Activated naive CD4-positive, alpha-beta T cell treated with anti-CD3 and anti-CD28 coated beads, Interleukin-2, amount 50 U/mL, for 72 hours (primary cell): ENCODE results near the gene RNF133. TPM values are rescaled to one million over a fixed set of nuclear protein-coding genes. Genes with fewer than 3 reads are reported as not detected.
"Not testable (repeated sequence)": the region's sequence is repeated elsewhere in the genome, so short reads cannot be mapped to it uniquely, and the experiment has no call there.

Experiments
- ATAC-seq, 2 donors: fragments of 150-1000 bp; cut with Tn5 transposase; 2 replicates each; pipeline ENCODE4 v1.10.0; 2021; ENCODE audit warnings: mild to moderate bottlenecking in 2 of 2, moderate library complexity in 2 of 2
- DNase-seq, 2 donors: peaks; one replicate each; pipeline ENCODE4 v3.0.0; 2021 to 2022; ENCODE audit warnings: low spot score in 2 of 2
- H3K27ac Mint-ChIP-seq, 2 donors: one replicate each; pipeline ENCODE4 v1.8.0; 2022; ENCODE audit warnings: mild to moderate bottlenecking in 2 of 2, mixed read lengths in 2 of 2
- H3K36me3 Mint-ChIP-seq, 2 donors: one replicate each; pipeline ENCODE4 v1.8.0; 2022; ENCODE audit warnings: mixed read lengths in 2 of 2
- H3K9me3 Mint-ChIP-seq, 2 donors: one replicate each; pipeline ENCODE4 v1.8.0; 2022; ENCODE audit warnings: mixed read lengths in 2 of 2
- total RNA-seq, 2 donors: library from RNA; stranded (reverse); gene quantifications; one replicate each; pipeline ENCODE4 v1.2.3, GENCODE V29; 2022

Gene RNF133
- total RNA-seq, 2 donors from 2014 or later = not detected

DNA sequence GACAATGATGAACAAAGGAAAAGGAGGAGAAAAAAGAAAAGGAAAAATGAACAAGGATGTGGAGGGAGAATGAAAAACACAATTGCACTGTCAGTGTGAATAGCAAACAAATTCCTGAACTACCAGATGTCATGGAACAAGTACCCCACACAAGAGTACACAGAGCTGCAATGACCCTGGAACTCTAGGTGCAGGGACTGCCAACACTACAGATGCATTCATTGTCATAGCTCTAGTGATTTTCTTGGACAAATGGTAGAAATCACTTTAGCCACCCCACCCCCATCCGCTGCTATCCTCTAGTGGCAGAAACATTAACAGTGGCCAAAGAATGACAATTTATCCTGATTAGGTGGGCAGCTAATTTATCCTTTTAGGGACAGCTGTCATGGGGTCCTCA, 3.1 kb downstream of the RNF133 start:
- peaks cover 6 to 7% of the 10 kb centered on the region in 2 donors for H3K36me3 Mint-ChIP-seq
- H3K27ac Mint-ChIP-seq = no peak overlapping the region
- ATAC-seq (no peak), DNase-seq (no peak)
- peaks cover 19 to 22% of the 10 kb centered on the region in 2 donors for H3K9me3 Mint-ChIP-seq

DNA sequence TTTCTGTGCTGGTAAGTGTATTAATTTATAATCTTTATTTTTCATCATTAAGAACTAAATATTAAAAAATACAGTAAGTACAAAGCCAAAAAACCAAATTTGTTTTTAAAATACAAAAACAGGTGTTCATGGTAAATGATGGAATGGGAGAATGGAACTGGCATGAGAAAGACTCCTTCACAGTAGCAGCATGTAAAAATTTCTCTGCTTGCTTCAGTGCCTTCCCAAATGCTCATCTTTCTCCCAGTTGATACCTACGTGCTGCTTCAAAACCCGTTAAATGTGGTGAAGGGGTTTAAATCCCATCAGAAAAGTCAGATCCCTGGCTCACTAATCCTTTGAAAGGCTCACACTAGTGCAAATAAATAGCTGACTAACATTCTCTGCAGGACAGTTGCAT, 4.2 kb downstream of the RNF133 start:
- Mint-ChIP-seq H3K36me3 (peaks cover 6 to 7% of the 10 kb centered on the region in 2 donors), H3K9me3 (peaks cover 19 to 28% of the 10 kb centered on the region in 2 donors), H3K27ac (no peak overlapping the region)
- DNase-seq (no peak), ATAC-seq (no peak)

DNA sequence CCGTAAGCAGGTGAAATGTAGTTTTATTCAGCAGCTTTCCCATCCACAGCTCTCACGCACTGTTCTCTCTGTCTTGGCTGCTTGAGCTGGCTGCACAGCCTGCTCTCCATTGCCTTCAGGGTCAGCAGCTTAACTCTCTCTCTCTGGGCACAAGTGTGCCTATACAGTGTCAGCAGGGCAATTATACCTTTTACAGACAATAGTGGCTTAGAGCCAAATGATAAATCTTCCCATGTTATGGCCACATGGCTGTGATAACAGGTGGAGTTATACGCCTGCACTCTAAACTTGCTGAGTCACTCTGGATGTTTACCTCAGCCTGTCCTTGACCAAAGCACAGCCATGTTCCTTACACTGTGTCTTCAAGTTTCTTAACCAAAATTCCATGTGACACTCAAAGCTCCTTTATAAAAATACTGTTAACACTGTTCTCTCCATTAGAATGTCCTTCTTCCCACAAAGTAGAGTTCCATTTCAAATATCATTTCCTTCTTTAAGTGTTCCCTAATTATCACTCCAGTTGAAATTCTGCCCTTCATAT, 6.1 kb downstream of the RNF133 start:
- DNase-seq = no peak
- Mint-ChIP-seq H3K9me3 (peaks cover 12 to 25% of the 10 kb centered on the region in 2 donors), H3K36me3 (peaks cover 6 to 7% of the 10 kb centered on the region in 2 donors), H3K27ac (no peak overlapping the region)
- ATAC-seq = no peak

DNA sequence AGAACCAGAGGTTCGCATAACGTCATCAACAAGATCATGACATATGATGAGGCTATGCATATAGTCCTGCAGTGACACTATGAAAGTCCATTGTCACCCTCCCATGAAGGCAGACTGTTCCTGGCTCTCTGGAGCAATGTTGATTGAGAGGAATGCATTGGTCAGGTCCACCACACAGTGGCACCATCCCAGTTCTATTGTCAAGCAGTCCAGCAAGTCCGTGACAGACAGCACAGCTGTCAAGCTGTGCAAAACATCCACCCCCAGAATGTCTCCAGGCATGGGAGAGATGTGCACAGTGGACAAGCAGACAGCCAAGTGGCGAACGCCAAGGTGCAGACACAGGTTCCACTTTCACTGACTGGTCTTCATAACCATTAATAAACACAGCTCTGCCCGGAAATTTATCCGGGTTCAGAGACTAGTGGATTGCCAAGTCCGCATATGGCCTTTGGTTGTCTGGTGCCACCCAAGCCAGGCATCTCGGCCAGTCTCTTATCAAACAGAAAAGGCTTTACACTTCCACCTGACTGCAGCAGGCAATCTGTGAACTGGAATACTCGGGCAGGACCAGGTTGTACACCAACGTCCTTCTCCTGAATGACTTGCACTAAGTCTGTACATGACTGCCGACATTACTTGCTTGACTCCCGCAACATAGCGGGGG, 7.2 kb downstream of the RNF133 start:
- ATAC-seq (no peak), DNase-seq (no peak)
- H3K27ac Mint-ChIP-seq = no peak overlapping the region
- peaks cover 6 to 7% of the 10 kb centered on the region in 2 donors for H3K36me3 Mint-ChIP-seq
- H3K9me3 Mint-ChIP-seq = peaks cover 12 to 25% of the 10 kb centered on the region in 2 donors

DNA sequence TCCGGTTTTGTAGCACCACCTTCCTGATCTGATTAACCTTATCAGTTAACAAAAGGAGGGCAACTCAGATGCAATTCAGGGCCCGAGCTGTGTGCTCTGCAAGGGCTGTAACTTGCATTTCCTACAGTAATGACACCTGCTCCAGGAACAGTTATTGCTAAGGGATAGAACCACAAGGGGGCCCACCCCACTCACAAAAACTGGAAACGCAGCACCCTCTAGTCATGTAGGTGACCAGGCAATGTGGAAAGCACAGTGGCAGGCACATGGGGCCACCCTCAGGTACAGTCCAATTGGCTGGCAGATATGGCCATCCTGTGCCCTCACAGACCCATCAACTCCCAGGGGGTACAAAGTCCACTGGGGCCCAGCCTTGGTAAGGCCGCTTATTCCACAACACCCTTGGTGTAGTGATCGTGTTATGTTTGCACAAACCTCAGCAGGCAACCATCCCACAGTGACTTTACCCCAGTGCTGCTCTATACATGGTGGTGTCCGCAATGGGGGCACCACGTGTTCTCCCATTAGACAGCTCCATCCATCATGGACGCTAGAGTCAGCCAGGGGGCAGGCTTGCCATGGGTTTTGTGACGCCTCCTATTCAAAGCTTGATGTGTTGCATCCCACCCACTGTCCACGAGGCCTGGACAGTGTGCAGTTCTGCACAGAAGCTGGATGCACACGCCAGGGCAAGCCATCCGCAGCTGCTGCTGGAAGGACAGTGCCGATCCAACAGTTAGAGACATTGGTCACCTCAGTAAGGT, 9.4 kb downstream of the RNF133 start:
- DNase-seq (no peak), ATAC-seq (no peak)
- Mint-ChIP-seq H3K36me3 (peaks cover 6 to 7% of the 10 kb centered on the region in 2 donors), H3K27ac (no peak overlapping the region), H3K9me3 (peaks cover 17 to 25% of the 10 kb centered on the region in 2 donors)

DNA sequence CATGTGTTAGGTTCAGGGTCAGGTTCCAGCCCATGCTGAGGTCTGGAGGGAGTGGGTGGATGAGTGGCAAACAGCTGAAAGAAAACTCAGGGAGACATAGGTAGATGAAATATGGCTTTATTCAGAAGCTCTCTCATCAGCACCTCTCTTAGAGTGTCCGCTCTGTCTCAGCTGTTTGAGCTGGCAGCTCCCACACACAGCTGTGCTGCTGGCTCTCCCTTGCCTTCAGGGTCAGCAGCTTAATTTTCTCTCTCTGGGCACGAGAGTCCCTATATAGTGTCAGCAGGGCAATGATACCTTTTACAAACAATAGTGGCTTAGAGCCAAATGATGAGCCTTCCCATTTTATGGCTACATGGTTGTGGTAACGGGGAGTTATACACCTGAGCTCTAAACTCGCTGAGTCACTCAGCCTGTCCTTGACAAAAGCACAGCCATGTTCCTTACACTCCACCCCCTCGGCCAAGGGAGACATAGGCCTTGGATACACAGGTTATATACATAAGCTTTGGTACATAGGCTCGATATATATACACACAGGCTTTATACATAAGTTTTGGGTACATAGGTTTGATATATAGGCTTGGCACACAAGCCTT, 10.4 kb downstream of the RNF133 start:
- no peak overlapping the region for H3K27ac Mint-ChIP-seq
- H3K36me3 Mint-ChIP-seq = peaks cover 6 to 7% of the 10 kb centered on the region in 2 donors
- DNase-seq (no peak), ATAC-seq (no peak)
- peaks cover 11 to 20% of the 10 kb centered on the region in 2 donors for H3K9me3 Mint-ChIP-seq

DNA sequence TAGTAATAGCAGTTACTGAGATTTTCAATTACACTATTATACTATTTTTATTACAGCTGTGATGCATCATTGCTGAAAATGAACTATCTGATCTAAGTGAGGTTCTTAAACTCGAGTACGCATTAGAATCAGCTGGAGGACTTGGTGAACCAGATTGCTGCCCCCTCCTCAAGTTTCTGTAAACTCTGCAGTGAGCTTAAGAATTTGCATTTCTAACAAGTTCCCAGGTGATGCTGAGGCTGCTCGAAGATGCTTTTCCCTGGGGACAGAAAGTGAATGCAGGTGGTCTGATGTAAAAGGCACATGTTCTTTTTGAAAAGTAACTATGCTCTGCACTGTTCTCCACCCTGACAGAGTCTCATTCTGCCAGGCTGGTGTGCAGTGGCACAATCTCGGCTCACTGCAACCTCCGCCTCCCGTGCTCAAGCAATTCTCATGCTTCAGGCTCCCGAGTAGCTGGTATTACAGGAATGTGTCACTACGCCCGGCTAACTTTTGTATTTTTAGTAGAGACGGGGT, 12.5 kb downstream of the RNF133 start:
- Mint-ChIP-seq H3K27ac (no peak overlapping the region), H3K36me3 (no peaks in the 10 kb centered on the region), H3K9me3 (peaks cover 6 to 17% of the 10 kb centered on the region in 2 donors)
- ATAC-seq (no peak), DNase-seq (no peak)

DNA sequence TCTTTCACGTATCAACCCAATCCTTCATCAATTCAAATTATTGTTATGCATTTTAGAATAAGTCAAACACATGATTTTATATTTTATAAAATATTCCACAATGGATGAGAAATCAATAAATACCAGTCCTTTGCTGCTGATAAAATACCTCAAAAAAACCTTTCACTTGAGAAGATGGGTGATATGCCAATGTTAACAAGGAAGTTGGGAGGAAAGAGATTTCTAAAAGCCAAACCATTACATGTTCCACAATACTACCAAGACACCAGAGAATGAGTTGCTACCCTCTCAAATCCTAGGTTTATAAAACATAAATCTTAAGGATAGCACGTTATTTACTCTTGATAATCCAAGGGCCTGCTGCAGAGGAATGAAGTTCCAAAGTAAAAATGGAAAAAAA, 14.4 kb downstream of the RNF133 start:
- DNase-seq (no peak), ATAC-seq (no peak)
- Mint-ChIP-seq H3K27ac (no peak overlapping the region), H3K36me3 (no peaks in the 10 kb centered on the region), H3K9me3 (peaks cover 5 to 6% of the 10 kb centered on the region in 2 donors)

DNA sequence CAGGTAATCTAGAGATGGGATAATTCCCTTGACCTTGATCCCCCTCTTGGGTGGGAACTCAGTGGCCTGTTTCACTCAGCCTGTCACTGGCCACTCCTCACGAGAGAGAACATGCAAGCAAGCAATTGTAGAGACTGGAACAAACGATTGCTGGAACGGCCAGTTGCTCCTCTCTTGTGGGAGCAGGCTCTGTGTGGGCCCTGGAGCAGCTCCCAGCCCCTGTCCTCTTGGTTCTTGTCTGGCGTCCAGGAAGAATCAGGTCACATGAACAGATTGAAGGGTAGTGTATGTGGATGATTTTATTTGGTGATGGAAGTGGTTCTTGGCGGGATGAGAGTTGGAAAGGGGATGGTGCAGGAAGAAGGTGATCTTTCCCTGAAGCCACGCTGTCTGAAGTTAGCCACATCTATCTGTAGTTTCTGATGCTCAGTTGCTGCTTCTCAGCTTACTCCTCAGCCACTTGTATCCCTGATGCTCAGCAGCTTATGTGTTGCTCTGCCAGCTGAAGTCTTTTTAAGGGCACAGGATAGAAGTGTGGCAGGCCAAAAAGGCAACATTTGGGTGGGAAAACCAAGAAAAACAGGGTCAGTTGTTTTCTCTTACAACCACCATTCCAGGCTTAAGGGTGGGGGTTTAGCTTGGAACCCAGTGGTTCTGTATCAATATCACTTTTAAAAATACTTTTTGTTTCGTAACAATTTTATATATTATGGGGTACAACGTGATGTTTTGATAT, 15.9 kb downstream of the RNF133 start:
- Mint-ChIP-seq H3K9me3 (peaks cover 9 to 11% of the 10 kb centered on the region in 2 donors), H3K36me3 (no peaks in the 10 kb centered on the region), H3K27ac (no peak overlapping the region)
- DNase-seq = no peak
- no peak for ATAC-seq

DNA sequence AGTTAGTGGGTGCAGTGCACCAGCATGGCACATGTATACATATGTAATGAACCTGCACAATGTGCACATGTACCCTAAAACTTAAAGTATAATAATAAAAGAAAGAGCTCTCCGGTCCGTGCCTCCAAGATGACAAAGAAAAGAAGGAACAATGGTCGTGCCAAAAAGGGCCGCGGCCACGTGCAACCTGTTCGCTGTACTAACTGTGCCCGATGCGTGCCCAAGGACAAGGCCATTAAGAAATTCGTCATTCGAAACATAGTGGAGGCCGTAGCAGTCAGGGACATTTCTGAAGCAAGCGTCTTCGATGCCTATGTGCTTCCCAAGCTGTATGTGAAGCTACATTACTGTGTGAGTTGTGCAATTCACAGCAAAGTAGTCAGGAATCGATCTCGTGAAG, 17.7 kb downstream of the RNF133 start:
- H3K36me3 Mint-ChIP-seq, H3K27ac Mint-ChIP-seq, DNase-seq, ATAC-seq: not testable (repeated sequence)
- peaks cover 16 to 20% of the 10 kb centered on the region in 2 donors for H3K9me3 Mint-ChIP-seq

DNA sequence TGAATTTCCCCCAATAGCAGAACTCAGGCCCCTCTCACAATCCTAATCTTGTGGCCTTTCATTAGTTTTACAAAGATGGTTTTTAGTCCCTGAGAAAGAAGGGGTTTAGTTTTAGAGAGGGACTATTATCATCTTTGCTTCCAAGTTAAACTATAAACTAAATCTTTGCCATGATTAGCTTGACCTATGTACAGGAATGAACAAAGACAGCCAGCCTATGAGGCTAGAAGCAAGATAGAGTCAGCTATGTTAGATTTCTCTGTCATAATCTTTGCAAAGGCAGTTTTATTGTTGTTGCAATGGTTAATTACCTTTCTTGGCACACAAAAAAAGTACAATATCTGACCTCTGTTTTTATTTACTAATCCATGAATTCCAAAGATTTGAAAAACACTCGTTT, 19.1 kb downstream of the RNF133 start:
- no peak for DNase-seq
- Mint-ChIP-seq H3K27ac (no peak overlapping the region), H3K9me3 (peaks cover 18 to 19% of the 10 kb centered on the region in 2 donors), H3K36me3 (no peaks in the 10 kb centered on the region)
- ATAC-seq = no peak

DNA sequence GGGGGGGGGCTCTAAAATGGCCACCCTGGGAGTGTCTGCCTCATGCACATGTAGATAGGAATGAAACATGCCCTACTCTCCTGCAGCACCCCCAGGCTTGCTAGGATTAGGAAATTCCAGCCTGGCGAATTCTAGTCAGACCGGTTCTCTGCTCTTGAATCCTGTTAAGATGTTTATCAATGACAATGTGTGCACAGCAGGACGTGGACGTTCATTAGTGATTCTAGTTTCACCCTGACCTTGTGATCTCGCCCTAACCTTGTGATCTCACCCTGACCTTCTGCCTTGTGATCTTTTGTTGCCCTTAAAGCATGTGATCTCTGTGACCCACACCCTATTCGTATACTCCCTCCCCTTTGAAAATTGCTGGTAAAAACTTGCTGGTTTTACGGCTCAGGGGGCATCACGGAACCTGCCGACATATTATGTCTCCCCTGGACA, 19.6 kb downstream of the RNF133 start:
- H3K9me3 Mint-ChIP-seq = peaks cover 18 to 19% of the 10 kb centered on the region in 2 donors
- not testable (repeated sequence) for DNase-seq, ATAC-seq, H3K27ac Mint-ChIP-seq, H3K36me3 Mint-ChIP-seq

DNA sequence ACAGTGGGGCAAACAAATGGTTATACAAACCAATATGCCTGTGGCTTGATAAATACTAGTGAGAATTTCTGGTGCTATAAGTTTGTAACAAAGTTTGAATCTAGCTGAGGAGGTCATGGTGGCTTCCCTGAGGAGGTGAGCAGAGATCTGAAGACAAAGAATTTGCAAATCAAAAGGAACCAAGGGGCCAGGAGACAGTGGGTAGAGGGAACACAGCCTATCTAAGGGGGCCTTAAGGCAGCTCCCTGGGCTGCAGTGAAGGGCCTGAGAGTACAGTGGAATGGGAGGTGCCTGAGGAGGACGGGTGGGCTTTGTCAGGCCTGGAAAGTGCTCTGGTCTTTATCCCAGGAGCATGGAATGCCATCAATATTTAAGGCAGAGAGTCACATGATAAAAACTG, 21.8 kb downstream of the RNF133 start:
- Mint-ChIP-seq H3K36me3 (no peaks in the 10 kb centered on the region), H3K9me3 (peaks cover 15 to 18% of the 10 kb centered on the region in 2 donors)
- ATAC-seq = no peak

DNA sequence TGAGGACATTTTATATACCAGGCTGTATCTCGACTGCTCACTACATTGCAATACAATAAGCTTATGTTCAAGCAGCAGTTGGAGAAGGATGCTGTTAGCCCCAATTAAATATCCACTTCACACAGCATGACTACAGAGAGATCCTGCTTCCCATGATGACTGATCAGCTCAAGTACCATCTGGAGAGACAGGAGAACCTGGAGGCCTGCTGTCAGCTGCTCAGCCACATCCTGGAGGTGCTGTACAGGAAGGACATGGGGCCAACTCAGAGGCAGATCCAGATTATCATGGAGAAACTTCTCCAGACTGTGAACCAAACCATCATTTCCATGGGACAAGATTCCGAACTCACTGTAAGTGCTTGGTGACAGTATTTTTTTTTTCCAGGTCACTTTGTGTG, 22.5 kb downstream of the RNF133 start:
- no peak for ATAC-seq
- H3K27ac Mint-ChIP-seq = no peak overlapping the region
- no peaks in the 10 kb centered on the region for H3K36me3 Mint-ChIP-seq
- peaks cover 17 to 18% of the 10 kb centered on the region in 2 donors for H3K9me3 Mint-ChIP-seq
- no peak for DNase-seq

More for the DNA sequence above, 21.8 kb downstream of the RNF133 start:
- no peak overlapping the region for H3K27ac Mint-ChIP-seq
- DNase-seq = no peak

DNA sequence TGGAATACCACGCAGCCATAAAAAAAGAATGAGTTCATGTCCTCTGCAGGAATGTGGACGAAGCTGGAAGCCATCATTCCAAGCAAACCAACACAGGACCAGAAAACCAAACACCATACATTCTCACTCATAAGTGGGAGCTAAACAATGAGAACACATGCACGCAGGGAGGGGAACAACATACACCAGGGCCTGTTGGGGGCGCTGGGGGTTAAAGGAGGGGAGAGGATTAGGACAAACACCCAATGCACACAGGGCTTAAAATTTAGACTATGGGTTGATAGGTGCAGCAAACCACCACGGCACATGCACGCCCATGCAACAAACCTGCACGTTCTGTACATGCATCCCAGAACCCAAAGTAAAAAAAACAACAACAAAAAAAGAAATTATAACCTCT, 23.3 kb downstream of the RNF133 start:
- Mint-ChIP-seq H3K36me3 (no peaks in the 10 kb centered on the region), H3K27ac (no peak overlapping the region), H3K9me3 (peaks cover 18 to 23% of the 10 kb centered on the region in 2 donors)
- ATAC-seq (no peak), DNase-seq (no peak)

DNA sequence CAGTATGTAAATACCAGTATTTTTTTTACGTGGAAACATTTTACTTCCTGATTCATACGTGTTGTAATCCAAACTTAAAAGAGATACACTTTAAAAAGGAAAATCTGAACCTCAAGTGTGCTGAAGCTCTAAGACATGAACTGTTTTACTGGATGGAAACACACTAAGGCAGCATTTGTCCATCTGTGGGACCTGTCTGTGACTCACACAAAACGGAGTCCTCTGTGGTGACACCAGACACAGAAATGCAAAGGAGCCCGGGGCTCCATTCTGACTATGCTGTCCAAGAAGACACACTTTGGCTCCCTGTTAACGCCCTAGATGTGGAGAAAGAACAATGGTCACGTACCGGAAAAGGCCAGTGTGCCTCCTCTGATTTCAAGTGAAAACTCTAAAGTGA, 23.9 kb downstream of the RNF133 start:
- Mint-ChIP-seq H3K36me3 (no peaks in the 10 kb centered on the region), H3K27ac (no peak overlapping the region), H3K9me3 (peaks cover 18 to 23% of the 10 kb centered on the region in 2 donors)
- DNase-seq (no peak), ATAC-seq (no peak)
